Measurements from ENCODE around the gene LGALS3BP.

LGALS3BP gene

DNA sequence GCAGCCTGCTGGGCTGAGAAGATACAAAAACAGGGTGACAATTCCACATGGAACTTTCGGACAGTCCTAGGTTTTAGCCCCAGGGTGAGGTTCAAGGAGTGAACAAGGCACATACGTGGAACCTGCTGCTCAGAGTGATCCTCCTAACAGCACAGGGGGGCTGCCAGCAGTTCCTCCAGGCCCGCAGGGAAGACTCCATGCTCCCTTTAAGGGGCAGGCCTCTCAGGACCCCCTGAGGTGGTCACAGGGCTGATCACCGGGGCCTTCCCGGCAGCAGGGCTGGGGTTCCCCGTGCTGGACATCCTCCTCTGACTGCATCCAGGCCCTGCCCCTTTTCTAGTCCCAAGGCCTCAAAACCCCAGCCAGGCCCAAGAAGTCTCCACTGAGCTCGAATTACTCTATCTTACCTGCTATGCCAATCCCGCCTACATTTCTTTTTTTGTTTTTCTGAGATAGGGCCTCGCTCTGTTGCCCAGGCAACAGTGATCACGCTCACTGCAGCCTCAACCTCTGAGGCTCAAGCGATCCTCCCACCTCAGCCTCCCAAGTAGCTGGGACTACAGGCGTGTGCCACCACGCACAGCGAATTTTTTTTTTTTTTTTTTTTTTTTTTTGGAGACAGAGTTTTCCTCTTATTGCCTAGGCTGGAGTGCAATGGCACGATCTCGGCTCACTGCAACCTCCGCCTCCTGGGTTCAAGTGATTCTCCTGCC is 19.5 kb upstream of the LGALS3BP start:
- TF ChIP-seq TAF1 (IDR thresholded peaks at IDR 0.05; ENCODE audit: low read depth) (no peak), TCF12 (IDR thresholded peaks at IDR 0.05; ENCODE audit: low read depth) (no peak)

DNA sequence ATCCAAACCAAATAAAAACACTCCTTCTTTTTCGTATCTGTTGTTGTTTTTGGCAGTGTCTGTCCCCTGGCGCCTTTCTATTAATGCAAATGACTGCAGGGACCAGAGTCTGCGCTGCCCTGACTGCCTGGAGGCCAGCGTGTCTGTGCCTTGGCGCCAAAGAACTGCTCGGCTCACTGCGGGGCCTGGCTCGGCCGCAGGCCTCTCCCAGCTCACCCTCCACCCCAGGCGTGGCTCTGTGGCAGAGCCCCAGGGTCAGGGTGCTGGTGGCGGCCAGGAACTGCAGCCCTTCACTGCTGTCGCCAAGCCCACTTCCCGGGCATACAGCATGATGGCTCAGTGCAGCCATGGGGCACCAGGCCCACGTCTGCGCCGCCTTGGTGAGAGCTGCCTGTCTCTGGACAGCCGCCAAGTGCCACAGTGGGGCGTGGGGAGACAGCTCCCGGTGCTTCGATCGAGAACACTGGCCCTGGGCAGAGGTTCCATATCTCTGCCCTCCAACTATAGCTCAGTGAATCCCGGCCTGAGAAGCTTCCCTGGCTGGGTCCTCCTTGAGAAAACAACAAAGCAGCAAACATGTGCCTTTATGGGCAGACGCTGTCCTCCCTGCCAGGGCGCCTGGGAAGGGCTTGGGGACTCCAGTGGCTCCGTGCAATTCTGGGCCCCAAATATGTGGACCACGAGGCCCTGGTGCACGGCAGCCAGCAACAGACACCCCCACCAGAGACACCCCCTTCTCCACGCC is 18.8 kb upstream of the LGALS3BP start:
- TF ChIP-seq CEBPB (IDR thresholded peaks at IDR 0.05) (no peak), YY1 (IDR thresholded peaks at IDR 0.05; ENCODE audit: low read depth) (no peak), EGR1 (IDR thresholded peaks at IDR 0.05) (no peak), TCF12 (IDR thresholded peaks at IDR 0.05; ENCODE audit: low read depth) (no peak), TEAD4 (IDR thresholded peaks at IDR 0.05) (no peak), ZBTB7A (IDR thresholded peaks at IDR 0.05; ENCODE audit: low read depth) (no peak), NFIC (IDR thresholded peaks at IDR 0.05) (no peak), RAD21 (IDR thresholded peaks at IDR 0.05; ENCODE audit: low read depth) (no peak), TAF1 (IDR thresholded peaks at IDR 0.05; ENCODE audit: low read depth) (no peak), CREB1 (IDR thresholded peaks at IDR 0.05; ENCODE audit: low read depth) (no peak)
- TF ChIP-seq, protein P1, sequence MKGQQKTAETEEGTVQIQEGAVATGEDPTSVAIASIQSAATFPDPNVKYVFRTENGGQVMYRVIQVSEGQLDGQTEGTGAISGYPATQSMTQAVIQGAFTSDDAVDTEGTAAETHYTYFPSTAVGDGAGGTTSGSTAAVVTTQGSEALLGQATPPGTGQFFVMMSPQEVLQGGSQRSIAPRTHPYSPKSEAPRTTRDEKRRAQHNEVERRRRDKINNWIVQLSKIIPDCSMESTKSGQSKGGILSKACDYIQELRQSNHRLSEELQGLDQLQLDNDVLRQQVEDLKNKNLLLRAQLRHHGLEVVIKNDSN (IDR thresholded peaks at IDR 0.05): no peak
- TF ChIP-seq, protein P2, sequence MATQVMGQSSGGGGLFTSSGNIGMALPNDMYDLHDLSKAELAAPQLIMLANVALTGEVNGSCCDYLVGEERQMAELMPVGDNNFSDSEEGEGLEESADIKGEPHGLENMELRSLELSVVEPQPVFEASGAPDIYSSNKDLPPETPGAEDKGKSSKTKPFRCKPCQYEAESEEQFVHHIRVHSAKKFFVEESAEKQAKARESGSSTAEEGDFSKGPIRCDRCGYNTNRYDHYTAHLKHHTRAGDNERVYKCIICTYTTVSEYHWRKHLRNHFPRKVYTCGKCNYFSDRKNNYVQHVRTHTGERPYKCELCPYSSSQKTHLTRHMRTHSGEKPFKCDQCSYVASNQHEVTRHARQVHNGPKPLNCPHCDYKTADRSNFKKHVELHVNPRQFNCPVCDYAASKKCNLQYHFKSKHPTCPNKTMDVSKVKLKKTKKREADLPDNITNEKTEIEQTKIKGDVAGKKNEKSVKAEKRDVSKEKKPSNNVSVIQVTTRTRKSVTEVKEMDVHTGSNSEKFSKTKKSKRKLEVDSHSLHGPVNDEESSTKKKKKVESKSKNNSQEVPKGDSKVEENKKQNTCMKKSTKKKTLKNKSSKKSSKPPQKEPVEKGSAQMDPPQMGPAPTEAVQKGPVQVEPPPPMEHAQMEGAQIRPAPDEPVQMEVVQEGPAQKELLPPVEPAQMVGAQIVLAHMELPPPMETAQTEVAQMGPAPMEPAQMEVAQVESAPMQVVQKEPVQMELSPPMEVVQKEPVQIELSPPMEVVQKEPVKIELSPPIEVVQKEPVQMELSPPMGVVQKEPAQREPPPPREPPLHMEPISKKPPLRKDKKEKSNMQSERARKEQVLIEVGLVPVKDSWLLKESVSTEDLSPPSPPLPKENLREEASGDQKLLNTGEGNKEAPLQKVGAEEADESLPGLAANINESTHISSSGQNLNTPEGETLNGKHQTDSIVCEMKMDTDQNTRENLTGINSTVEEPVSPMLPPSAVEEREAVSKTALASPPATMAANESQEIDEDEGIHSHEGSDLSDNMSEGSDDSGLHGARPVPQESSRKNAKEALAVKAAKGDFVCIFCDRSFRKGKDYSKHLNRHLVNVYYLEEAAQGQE (IDR thresholded peaks at IDR 0.05; ENCODE audit: low read depth): no peak

DNA sequence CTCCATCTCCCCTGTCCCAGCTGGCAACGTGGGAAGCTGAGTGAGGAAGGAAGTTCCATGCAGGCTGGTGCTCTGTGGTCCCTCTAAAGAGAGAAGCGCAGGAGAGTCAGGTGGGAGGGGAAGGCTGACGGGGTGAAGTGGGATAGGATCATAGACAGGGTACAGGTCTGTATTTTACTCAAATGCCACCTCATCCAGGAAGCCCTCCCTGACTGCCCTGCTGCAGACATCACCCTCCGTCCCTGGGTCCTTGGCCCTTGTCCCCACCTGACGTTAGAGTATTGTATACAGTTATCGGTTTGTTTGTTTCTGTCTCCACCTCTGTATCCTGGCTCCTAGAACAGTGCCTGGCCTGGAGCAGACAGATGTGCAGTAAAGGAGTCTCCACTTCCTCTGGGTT is 18.2 kb upstream of the LGALS3BP start:
- TF ChIP-seq CEBPB (IDR thresholded peaks at IDR 0.05): no peak
- no peak for TF ChIP-seq TAF1 (IDR thresholded peaks at IDR 0.05; ENCODE audit: low read depth)
- TF ChIP-seq ZBTB7A (IDR thresholded peaks at IDR 0.05; ENCODE audit: low read depth): no peak
- TF ChIP-seq TEAD4 (IDR thresholded peaks at IDR 0.05): no peak
- no peak for TF ChIP-seq TCF12 (IDR thresholded peaks at IDR 0.05; ENCODE audit: low read depth)
- no peak for TF ChIP-seq CREB1 (IDR thresholded peaks at IDR 0.05; ENCODE audit: low read depth)
- TF ChIP-seq YY1 (IDR thresholded peaks at IDR 0.05; ENCODE audit: low read depth): no peak
- no peak for TF ChIP-seq FOXM1 (IDR thresholded peaks at IDR 0.05; ENCODE audit: borderline replicate concordance, low read depth)
- TF ChIP-seq, protein P2 (IDR thresholded peaks at IDR 0.05; ENCODE audit: low read depth): no peak
- TF ChIP-seq, protein P3, sequence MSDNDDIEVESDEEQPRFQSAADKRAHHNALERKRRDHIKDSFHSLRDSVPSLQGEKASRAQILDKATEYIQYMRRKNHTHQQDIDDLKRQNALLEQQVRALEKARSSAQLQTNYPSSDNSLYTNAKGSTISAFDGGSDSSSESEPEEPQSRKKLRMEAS (IDR thresholded peaks at IDR 0.05): no peak
- no peak for TF ChIP-seq NFIC (IDR thresholded peaks at IDR 0.05)

DNA sequence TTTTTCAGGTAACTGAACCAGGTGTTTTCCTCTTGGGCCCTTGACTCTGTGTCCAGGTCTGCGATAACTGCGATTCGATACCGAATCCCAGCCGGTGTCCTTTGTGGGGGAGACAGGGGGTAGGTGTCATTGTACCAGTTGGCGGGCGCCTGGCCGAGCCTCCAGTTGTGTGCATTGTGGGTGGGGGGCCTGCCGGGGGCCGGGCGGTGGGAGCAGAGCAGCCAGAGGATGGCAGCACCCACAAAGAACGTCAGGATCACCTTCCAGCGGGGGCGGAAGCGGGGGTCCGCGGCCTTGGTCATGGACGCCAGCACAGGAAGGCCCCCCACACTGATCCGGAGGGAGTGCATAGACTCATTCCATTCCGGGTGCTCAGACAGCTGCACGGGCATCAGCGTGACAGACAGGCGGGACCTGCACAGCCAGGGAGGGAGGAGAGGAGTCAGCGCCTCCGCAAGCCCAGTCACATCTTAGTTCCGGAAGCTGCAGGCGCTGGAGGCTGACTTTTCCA is 17.6 kb upstream of the LGALS3BP start:
- TF ChIP-seq, protein P1 (IDR thresholded peaks at IDR 0.05): no peak
- TF ChIP-seq EP300 (IDR thresholded peaks at IDR 0.05; ENCODE audit: borderline replicate concordance): no peak
- TF ChIP-seq, protein P2 (IDR thresholded peaks at IDR 0.05; ENCODE audit: low read depth): no peak
- no peak for TF ChIP-seq TEAD4 (IDR thresholded peaks at IDR 0.05)
- TF ChIP-seq ZBTB7A (IDR thresholded peaks at IDR 0.05; ENCODE audit: low read depth): no peak
- TF ChIP-seq TCF12 (IDR thresholded peaks at IDR 0.05; ENCODE audit: low read depth): no peak
- TF ChIP-seq CREB1 (IDR thresholded peaks at IDR 0.05; ENCODE audit: low read depth): no peak
- no peak for TF ChIP-seq NFIC (IDR thresholded peaks at IDR 0.05)
- TF ChIP-seq YY1 (IDR thresholded peaks at IDR 0.05; ENCODE audit: low read depth): no peak
